Medulla oblongata (tissue), 1 donor: ENCODE results near the gene SYK.

Experiments
- DNase-seq: peaks from one replicate; pipeline ENCODE4 v3.0.0-alpha.2; 2015; ENCODE audit errors: extremely low spot score

Gene SYK

GRCh38 chr9:90906316-90907055 lies 104.9 kb downstream of the SYK start:
- no peak for DNase-seq

DNA sequence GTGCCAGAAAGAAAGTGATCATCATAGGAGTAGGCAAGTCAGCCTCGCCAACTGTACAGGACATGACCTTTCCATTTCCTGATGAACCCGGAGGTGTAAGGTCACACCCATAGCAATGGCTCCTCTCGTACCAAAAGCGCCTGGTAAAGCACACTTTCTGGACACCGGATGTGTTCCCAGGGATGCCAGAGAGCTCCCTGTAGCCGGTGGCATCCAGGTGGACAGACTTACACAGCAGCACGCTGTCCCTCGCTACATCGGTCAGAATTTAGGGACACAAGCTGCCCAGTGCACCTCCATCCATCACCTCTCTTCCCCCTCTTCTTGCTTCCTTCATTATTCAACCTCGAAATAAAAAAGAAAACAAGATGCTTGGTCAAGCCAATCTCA lies 105.4 kb downstream of the SYK start:
- no peak for DNase-seq

DNA sequence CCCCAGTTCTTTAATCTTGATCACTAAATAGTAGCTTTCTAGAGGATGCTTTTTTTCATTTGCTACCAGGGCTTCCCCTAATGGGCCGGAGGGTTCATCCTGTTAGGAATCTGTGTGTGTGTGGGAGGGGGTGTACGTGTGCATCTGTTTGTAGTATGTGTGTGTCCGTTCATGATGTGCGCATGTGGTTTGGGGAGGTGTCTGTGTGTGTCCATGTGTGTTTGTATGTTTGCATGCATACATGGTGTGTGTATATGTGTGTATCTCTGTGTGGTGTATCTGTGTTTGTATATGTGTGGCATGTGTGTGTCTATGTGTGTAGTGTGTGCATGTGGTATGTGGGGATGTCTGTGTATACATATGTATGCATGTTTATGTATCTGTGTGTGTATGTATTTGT lies 106.2 kb downstream of the SYK start:
- no peak for DNase-seq

GRCh38 chr9:90909225-90909624 lies 107.6 kb downstream of the SYK start:
- no peak for DNase-seq

- DNase-seq, result no peak
These were observed 108.2 kb downstream of the SYK start for GRCh38 chr9:90909747-90910283.

- no peak for DNase-seq
These were observed 112.6 kb downstream of the SYK start for GRCh38 chr9:90914196-90914595.

DNA sequence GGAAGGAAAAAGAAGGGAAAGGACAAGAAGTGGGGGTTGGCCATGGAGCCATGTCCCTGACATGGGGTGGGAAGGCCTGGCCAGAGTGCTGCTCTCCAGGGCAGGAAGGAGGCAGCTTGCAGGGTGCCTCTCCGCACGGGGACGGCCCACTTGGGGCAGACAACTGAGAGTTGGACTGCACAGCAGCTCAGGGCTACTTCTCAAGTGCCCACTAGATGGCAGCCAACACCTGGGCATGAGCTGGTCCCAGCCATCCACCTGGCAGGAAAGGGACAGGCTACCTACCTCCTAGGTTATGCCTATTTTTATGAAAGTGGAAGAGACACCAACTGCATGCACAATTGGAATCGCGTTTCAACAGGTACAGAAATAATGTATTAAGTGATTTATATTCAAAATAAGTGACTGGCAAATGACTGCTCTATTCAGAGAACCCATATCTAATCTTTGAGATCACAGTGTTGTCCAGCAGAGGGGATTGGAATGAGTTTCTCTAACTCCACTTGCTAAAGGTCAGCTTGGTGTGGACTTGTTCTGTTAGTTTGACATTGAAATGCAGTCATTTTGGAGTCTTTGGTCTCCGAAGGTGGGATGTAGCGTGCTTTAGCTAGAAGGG lies 113.4 kb downstream of the SYK start:
- DNase-seq, result peak; percentile 84

GRCh38 chr9:90915693-90916092 lies 114.1 kb downstream of the SYK start:
- no peak for DNase-seq

DNA sequence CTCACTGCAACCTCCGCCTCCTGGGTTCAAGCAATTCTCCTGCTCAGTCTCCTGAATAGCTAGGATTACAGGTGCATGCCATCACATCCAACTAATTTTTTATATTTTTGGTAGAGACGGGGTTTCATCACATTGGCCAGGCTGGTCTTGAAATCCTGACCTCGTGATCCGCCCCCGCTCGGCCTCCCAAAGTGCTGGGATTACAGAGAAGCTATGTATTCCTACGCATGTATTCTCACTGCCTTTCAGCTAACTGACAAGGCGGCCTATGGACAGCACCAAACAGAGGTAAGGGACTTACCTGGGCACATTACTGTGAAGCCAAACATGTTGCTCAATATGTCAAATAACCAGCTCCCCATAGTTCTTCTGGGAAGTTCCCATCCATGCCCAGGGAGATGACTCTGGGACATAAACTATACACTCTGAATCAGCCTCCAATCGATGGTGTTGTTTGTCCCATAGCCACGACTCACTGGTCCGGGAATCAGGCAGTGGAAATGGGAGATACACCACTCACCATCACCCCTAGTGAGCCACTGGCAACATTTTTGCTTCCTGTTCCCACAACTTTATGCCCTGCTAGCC lies 114.6 kb downstream of the SYK start:
- DNase-seq, result no peak

- DNase-seq, result peak; percentile 11
These were observed 118.3 kb downstream of the SYK start for GRCh38 chr9:90919883-90920282.

GRCh38 chr9:90921104-90921503 lies 119.5 kb downstream of the SYK start:
- peak; percentile 28 for DNase-seq

GRCh38 chr9:90921969-90922368 lies 120.3 kb downstream of the SYK start:
- DNase-seq, result no peak

DNA sequence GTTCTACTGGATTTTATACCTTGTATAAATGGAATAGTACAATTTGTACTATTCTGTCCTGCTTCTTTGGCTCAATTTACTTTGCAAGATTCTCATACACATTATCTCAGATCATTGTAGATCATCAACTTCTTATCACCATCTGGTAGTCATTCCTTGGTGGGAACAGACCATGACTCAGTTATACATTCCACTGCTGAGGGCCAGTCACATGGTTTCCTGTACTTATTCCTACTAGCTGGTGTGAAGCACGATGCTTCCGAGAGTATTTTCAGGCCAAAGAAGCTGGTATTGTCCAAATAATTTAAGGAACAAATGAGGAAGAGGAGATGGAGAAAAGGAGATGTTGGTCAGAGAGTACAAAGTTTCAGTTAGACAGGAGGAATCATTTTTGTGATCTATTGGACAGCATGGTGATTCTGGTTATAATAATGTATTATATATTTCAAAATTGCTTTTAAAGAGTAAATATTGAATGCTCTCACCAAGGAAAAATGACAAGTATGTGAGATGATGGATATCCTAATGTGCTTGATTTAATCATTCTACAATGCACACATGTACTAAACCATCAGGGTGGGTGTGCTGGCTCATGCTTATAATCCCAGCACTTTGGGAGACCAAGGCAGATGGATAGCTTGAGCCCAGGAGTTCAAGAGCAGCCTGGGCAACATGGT lies 124.1 kb downstream of the SYK start:
- no peak for DNase-seq

DNA sequence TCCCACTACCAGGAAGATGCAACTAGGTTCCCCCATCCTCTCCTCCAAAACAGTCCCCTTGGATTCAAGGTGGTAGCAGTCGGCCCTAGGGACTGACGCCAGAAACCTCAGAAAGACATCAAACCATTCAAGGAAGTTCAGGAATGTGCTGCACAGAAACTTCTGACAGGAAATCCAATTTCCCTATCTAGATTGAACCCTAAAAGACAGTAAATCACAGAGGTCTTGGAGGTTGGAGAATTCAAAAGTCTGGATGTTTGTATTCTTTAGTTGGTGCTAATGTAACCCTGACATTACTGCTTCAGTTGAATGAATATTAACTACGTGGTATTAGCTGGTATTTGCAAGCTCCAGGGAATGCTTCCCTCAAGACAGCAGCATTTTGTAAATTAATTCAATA lies 125.3 kb downstream of the SYK start:
- DNase-seq, result no peak

DNA sequence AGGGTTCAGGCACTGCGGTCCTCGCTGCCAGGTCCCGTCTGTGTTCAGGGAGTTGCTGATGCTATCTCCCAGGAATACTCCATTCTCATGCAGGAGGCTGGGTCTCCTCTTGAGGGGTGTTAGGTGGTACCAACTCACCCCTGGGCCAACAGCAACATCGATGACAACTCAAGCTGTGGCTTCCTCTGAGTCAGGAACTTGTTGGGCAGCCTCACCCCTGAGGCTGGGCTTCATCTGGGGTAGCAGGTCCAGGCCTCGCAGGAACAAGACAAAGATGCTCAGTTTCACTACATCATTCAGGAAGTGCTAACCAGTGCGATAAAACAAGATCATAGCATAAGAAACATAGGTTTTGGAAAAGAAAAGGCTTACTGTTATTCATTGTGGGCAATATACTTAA lies 125.9 kb downstream of the SYK start:
- DNase-seq, result no peak

GRCh38 chr9:90929626-90930025 lies 128.0 kb downstream of the SYK start:
- DNase-seq, result no peak

GRCh38 chr9:90933468-90933867 lies 131.8 kb downstream of the SYK start:
- no peak for DNase-seq

DNA sequence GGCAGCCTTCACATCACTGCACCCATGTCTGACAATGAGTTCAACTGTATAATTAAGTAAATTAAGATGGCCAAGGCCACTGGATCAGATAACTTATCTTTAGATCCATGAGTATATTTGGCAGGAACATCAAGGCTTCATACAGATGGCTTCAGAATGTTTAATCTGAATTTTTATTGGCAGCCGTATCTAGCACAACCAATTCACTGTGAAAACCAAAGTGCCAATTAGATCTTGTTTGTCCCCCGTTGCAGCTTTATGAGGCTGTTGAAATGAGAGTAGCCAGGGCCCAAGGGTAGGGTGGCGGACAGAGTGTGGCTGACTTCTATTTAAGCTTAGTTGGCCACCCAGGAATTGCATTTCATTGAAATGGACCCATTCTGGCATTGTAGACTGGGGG lies 137.7 kb downstream of the SYK start:
- DNase-seq, result no peak

- no peak for DNase-seq
These were observed 138.7 kb downstream of the SYK start for GRCh38 chr9:90940280-90940679.

DNA sequence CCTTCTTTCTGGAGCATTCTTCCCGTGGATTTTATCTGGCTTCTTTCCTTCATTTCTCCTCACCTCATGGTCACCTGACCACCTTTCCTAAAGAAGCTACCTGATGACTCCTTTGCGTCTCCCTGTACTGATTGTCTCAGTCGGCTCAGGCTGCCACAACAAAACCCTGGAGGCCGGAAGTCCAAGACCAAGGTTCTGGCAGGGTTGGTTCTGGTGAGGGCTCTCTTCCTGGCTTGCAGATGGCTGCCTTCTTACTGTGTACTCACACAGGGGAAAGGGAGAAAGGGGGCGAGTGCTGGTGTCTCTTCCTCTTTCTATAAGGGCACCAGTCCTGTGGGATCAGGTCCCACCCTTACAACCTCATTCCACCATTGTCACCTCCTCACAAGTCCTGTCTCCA lies 140.0 kb downstream of the SYK start:
- DNase-seq, result no peak

DNA sequence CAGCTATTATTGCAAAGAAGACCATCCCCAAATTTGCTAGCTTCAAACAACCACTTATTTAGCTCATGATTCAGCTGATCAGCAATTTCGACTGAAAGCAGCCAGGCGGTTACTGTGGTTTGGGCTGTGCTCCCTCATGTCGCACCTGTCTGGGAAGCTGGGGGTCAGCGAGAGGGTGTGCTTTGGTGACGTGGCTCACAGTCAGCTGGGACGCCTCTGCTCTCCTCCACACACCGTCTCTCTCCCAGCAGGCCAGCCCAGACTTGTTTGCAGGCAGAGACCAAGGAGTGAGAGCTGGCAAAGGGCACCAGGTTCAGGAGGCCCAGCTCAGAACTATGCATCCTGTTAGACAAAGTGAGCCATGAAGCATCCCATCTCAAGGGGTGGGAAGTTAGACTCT lies 140.9 kb downstream of the SYK start:
- DNase-seq, result no peak

DNA sequence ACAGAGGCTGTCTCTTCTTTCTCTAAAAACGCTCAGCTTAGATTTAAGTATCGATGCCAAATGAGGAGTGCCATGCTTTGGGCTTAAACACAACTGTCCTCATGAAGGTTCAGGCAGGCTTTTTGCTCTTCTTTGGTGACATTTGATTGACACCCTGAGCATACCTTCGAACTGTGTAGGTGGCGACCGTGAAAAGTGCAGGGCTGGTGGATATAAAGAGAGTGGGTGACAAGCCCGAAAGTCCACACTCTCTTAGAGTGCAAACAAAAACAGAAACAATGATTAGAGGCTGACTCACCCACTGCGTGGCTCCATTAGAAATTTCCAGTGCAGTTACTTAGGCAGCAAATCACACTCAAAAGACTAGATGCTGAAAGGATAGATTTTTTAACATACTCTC lies 141.7 kb downstream of the SYK start:
- DNase-seq, result no peak

- DNase-seq, result no peak
These were observed 143.7 kb downstream of the SYK start for GRCh38 chr9:90945336-90945735.
